HFFc6 (cell line): ENCODE data around the gene CBX5. TPM values are rescaled to one million over a fixed set of nuclear protein-coding genes. Genes with fewer than 3 reads are reported as not detected.

Experiments used
- DNase-seq: peaks from one replicate; pipeline ENCODE4 v3.0.0-alpha.2; 2018
- H3K27ac Mint-ChIP-seq: 2 replicates; pipeline ENCODE4 v1.8.0; 2020; ENCODE audit warnings: mild to moderate bottlenecking, mixed read lengths
- H3K27me3 Mint-ChIP-seq: 2 replicates; pipeline ENCODE4 v1.8.0; 2021; ENCODE audit warnings: mild to moderate bottlenecking, moderate library complexity, mixed read lengths; ENCODE audit not compliant: insufficient read depth
- H3K36me3 Mint-ChIP-seq: 2 replicates; pipeline ENCODE4 v1.8.0; 2021; ENCODE audit warnings: low read depth, mixed read lengths
- H3K4me1 Mint-ChIP-seq: 2 replicates; pipeline ENCODE4 v1.8.0; 2020; ENCODE audit warnings: low read depth, mixed read lengths
- H3K4me3 Mint-ChIP-seq: 2 replicates; pipeline ENCODE4 v1.8.0; 2020; ENCODE audit warnings: mild to moderate bottlenecking, moderate library complexity, mixed read lengths
- H3K9me3 Mint-ChIP-seq: 2 replicates; pipeline ENCODE4 v1.8.0; 2020; ENCODE audit warnings: mild to moderate bottlenecking, mixed read lengths
- total RNA-seq, 6 experiments: library from RNA; stranded (reverse); fragmentation: NEBNext Ultra II Directional; extraction: Animal tissue kit (Norgen Biotek cat#: 25700); gene quantifications; 2 replicates in 1 of 6; 3 replicates in 5 of 6; pipeline ENCODE4 v1.2.3, GENCODE V29; 2021
- TF ChIP-seq, protein P1 (sequence below): fragments of 200-600 bp; sonication (generic); IDR thresholded peaks from 2 replicates; pipeline ENCODE4 v1.5.0; 2021; ENCODE audit warnings: antibody characterized with exemption, mild to moderate bottlenecking

The CBX5 gene
- total RNA-seq, 6 experiments from 2014 or later, result 76.8 to 128 (median 117) TPM

DNA sequence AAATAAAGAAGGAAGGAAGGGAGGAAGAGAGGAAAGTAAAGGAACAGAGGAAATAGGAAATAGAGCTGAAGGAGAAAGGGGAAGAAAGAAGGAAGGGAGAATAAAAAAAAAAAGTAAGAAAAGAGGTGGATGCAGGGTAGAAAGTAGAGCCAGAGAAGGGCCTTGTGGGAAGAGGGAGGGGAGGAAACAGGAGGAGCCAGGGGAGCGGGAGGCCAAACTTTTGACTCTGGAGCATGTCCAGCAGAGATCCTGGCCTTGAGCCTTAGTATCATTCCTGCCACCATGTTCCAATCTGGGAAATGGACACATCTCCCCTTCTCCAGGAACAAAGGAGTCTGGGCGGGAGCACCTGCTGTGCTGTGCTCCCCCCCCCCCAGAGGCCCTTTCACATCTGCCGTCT, 80.0 kb downstream of the CBX5 start:
- no peaks in the 10 kb centered on the region for H3K36me3 Mint-ChIP-seq
- DNase-seq, result no peak
- H3K4me1 Mint-ChIP-seq, result peaks cover 26% of the 10 kb centered on the region
- H3K9me3 Mint-ChIP-seq, result no peaks in the 10 kb centered on the region
- TF ChIP-seq, protein P1, sequence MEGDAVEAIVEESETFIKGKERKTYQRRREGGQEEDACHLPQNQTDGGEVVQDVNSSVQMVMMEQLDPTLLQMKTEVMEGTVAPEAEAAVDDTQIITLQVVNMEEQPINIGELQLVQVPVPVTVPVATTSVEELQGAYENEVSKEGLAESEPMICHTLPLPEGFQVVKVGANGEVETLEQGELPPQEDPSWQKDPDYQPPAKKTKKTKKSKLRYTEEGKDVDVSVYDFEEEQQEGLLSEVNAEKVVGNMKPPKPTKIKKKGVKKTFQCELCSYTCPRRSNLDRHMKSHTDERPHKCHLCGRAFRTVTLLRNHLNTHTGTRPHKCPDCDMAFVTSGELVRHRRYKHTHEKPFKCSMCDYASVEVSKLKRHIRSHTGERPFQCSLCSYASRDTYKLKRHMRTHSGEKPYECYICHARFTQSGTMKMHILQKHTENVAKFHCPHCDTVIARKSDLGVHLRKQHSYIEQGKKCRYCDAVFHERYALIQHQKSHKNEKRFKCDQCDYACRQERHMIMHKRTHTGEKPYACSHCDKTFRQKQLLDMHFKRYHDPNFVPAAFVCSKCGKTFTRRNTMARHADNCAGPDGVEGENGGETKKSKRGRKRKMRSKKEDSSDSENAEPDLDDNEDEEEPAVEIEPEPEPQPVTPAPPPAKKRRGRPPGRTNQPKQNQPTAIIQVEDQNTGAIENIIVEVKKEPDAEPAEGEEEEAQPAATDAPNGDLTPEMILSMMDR, result no peak
- H3K27ac Mint-ChIP-seq, result no peak overlapping the region
- no peak overlapping the region for H3K4me3 Mint-ChIP-seq
- peaks cover 24% of the 10 kb centered on the region for H3K27me3 Mint-ChIP-seq

DNA sequence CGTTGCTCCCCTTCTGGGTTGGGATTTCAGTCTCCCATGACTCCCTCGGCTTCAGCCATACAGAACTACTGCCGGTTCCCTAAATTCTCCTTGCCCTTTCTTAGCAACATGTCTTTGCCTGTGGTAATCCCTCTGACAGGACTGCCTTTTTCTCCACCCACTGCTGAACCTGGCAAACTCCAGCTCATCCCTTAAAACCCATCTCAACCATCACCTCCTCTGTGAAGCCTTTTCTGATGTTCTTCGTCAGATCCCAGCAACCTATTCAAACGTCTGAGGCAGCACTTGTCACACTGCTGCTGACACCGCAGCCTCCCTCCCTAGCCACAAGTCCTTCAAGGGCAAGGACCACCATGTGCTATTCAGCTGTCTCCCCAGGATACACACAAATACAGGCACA, 80.9 kb downstream of the CBX5 start:
- no peak overlapping the region for H3K4me3 Mint-ChIP-seq
- no peak overlapping the region for H3K27ac Mint-ChIP-seq
- H3K36me3 Mint-ChIP-seq, result no peaks in the 10 kb centered on the region
- TF ChIP-seq, protein P1, result no peak
- no peaks in the 10 kb centered on the region for H3K9me3 Mint-ChIP-seq
- peaks cover 26% of the 10 kb centered on the region for H3K4me1 Mint-ChIP-seq
- peaks cover 24% of the 10 kb centered on the region for H3K27me3 Mint-ChIP-seq
- DNase-seq, result no peak

DNA sequence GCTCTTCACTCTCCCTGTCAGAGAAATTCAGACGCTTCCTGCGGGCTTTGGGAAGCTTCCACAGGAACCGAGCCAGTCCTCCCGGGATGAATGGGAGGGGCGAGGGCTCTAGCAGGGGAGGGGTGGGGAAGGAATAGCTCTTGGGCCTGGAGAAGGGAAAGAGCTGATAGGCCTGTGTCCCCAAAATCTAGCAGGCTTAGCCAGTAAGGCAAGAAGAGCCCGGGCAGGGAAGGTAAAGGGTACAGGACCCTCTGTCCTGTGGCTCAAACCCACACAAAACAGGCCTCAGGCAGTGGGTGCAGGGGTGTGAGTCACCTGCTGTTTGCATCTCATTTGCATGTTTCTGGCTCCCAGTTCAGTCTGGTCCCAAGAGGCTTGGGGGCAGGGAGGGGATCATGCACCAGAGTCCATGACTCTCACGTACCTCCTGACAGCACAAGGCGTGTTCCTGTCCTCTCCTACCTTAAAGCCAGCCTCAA, 82.5 kb downstream of the CBX5 start:
- TF ChIP-seq, protein P1, result no peak
- Mint-ChIP-seq H3K27me3 (peaks cover 27% of the 10 kb centered on the region), H3K4me1 (peaks cover 26% of the 10 kb centered on the region), H3K4me3 (peak overlapping the region; percentile 31; the same call in 1 of the 2 replicates), H3K9me3 (no peaks in the 10 kb centered on the region), H3K27ac (peak overlapping the region; percentile 55; the same call in 1 of the 2 replicates), H3K36me3 (no peaks in the 10 kb centered on the region)
- DNase-seq, result no peak

- H3K4me3 Mint-ChIP-seq, result peak overlapping the region; percentile 31; the same call in 1 of the 2 replicates
- no peaks in the 10 kb centered on the region for H3K36me3 Mint-ChIP-seq
- H3K27ac Mint-ChIP-seq, result peak overlapping the region; percentile 55; the same call in 1 of the 2 replicates
- peaks cover 26% of the 10 kb centered on the region for H3K27me3 Mint-ChIP-seq
- no peak for DNase-seq
- no peaks in the 10 kb centered on the region for H3K9me3 Mint-ChIP-seq
- TF ChIP-seq, protein P1, result no peak
- H3K4me1 Mint-ChIP-seq, result peaks cover 26% of the 10 kb centered on the region
Measured at GRCh38 chr12:54197010-54197409, 82.9 kb downstream of the CBX5 start.

- Mint-ChIP-seq H3K9me3 (no peaks in the 10 kb centered on the region), H3K27me3 (peaks cover 25% of the 10 kb centered on the region), H3K4me3 (no peak overlapping the region), H3K27ac (no peak overlapping the region), H3K36me3 (no peaks in the 10 kb centered on the region), H3K4me1 (peaks cover 28% of the 10 kb centered on the region)
- TF ChIP-seq, protein P1, result no peak
- no peak for DNase-seq
Measured at GRCh38 chr12:54196396-54196795, 83.5 kb downstream of the CBX5 start.
